Measurements from ENCODE around the gene APLP2. TPM values are rescaled to one million over a fixed set of nuclear protein-coding genes. Genes with fewer than 3 reads are reported as not detected.

The APLP2 gene
- total and polyA plus RNA-seq, 10 donors: 47.4 to 248 (median 181) TPM

- peaks cover 0 to 43% (median 16%) of the 10 kb centered on the region in 6 donors for H3K36me3 ChIP-seq
- no peak for DNase-seq
- peaks cover 40 to 100% (median 68%) of the 10 kb centered on the region in 6 donors for H3K4me1 ChIP-seq
- H3K27ac ChIP-seq: peak overlapping the region in 5 of 8 donors; percentile 17 to 86 (median 82)
- no peaks in the 10 kb centered on the region for H3K9me3 ChIP-seq
- H3K27me3 ChIP-seq (replicated peaks in 1 of 7): no peaks in the 10 kb centered on the region
- 91 to 96% (median 93%) methylated on average over 5 of the region's 5 CpGs for WGBS, 5 donors
- intact Hi-C loops (cut with DNase I; ENCODE audit: low total_unique reads): loop anchor here (10.0 kb wide), 1 partner anchor 45 kb away; no protein-coding TSS in a partner anchor
- TF ChIP-seq POLR2A (IDR thresholded peaks at IDR 0.05) (no peak), POLR2AphosphoS5 (IDR thresholded peaks at IDR 0.05) (no peak), CTCF (IDR thresholded peaks at IDR 0.05 in 8 of 11, conservative IDR thresholded peaks at IDR 0.05 in 3 of 11) (no peak)
- H3K4me3 ChIP-seq: no peak overlapping the region
These were observed 50.4 kb downstream of the APLP2 start for GRCh38 chr11:130120045-130120444.

GRCh38 chr11:130121445-130121978 is 51.8 kb downstream of the APLP2 start:
- H3K4me1 ChIP-seq: peaks cover 40 to 100% (median 72%) of the 10 kb centered on the region in 6 donors
- DNase-seq: no peak
- intact Hi-C loops (cut with DNase I; ENCODE audit: low total_unique reads): loop anchor here (10.0 kb wide), 1 partner anchor 47 kb away; no protein-coding TSS in a partner anchor
- H3K9me3 ChIP-seq: no peaks in the 10 kb centered on the region
- H3K4me3 ChIP-seq: peak overlapping the region in 1 of 8 donors; percentile 16
- H3K27ac ChIP-seq: peak overlapping the region; percentile 36 to 86 (median 73)
- WGBS, 5 donors: 32 to 60% (median 56%) methylated on average over 5 of the region's 5 CpGs
- peaks cover 0 to 53% (median 21%) of the 10 kb centered on the region in 6 donors for H3K36me3 ChIP-seq
- H3K27me3 ChIP-seq (replicated peaks in 1 of 7): no peaks in the 10 kb centered on the region
- TF ChIP-seq CTCF (IDR thresholded peaks at IDR 0.05 in 8 of 11, conservative IDR thresholded peaks at IDR 0.05 in 3 of 11) (no peak), POLR2A (IDR thresholded peaks at IDR 0.05) (no peak), POLR2AphosphoS5 (IDR thresholded peaks at IDR 0.05) (no peak)

- Histone ChIP-seq H3K4me3 (peak overlapping the region in 1 of 8 donors; percentile 16), H3K4me1 (peaks cover 40 to 97% (median 69%) of the 10 kb centered on the region in 6 donors), H3K9me3 (no peaks in the 10 kb centered on the region), H3K27me3 (replicated peaks in 1 of 7) (no peaks in the 10 kb centered on the region), H3K36me3 (peaks cover 0 to 56% (median 24%) of the 10 kb centered on the region in 6 donors), H3K27ac (peak overlapping the region in 7 of 8 donors; percentile 55 to 86 (median 76))
- TF ChIP-seq POLR2AphosphoS5 (IDR thresholded peaks at IDR 0.05) (no peak), POLR2A (IDR thresholded peaks at IDR 0.05) (no peak), CTCF (IDR thresholded peaks at IDR 0.05 in 8 of 11, conservative IDR thresholded peaks at IDR 0.05 in 3 of 11) (no peak)
- WGBS, 5 donors: 20 to 35% (median 31%) methylated on average over 7 of the region's 7 CpGs
- DNase-seq: no peak
- intact Hi-C loops (cut with DNase I; ENCODE audit: low total_unique reads): loop anchor here (10.0 kb wide), 1 partner anchor 47 kb away; no protein-coding TSS in a partner anchor
These were observed 52.5 kb downstream of the APLP2 start for GRCh38 chr11:130122141-130122575.

GRCh38 chr11:130123414-130124040 is 53.8 kb downstream of the APLP2 start:
- Histone ChIP-seq H3K27ac (peak overlapping the region in 7 of 8 donors; percentile 61 to 86 (median 82)), H3K4me3 (peak overlapping the region in 1 of 8 donors; percentile 4), H3K36me3 (peaks cover 3 to 69% (median 36%) of the 10 kb centered on the region in 6 donors), H3K27me3 (replicated peaks in 1 of 7) (no peaks in the 10 kb centered on the region), H3K4me1 (peaks cover 29 to 83% (median 55%) of the 10 kb centered on the region in 6 donors), H3K9me3 (no peaks in the 10 kb centered on the region)
- TF ChIP-seq POLR2AphosphoS5 (IDR thresholded peaks at IDR 0.05): peak in 1 of 3 donors; percentile 34
- no peak for TF ChIP-seq POLR2A (IDR thresholded peaks at IDR 0.05)
- intact Hi-C loops (cut with DNase I; ENCODE audit: low total_unique reads): loop anchor here (10.0 kb wide), 1 partner anchor 49 kb away; no protein-coding TSS in a partner anchor
- no peak for DNase-seq
- WGBS, 5 donors: 94 to 96% (median 94%) methylated on average over 32 of the region's 32 CpGs
